Hindlimb muscle (tissue), 1 donor: ENCODE measurements around the gene OSBPL2. TPM values are rescaled to one million over a fixed set of nuclear protein-coding genes. Genes with fewer than 3 reads are reported as not detected.

Experiments used
- DNase-seq: peaks from one replicate; pipeline ENCODE4 v3.0.0-alpha.2; 2013
- polyA plus RNA-seq: library from polyadenylated mRNA; unstranded; fragments of 120-200 nt; gene quantifications from one replicate; pipeline ENCODE4 v1.2.1, GENCODE V29; 2013; ENCODE audit not compliant: insufficient read length

The OSBPL2 gene
- polyA plus RNA-seq, 1 donor = 30.3 TPM

GRCh38 chr20:62303340-62304226 is 65.3 kb downstream of the OSBPL2 start:
- no peak for DNase-seq

GRCh38 chr20:62304331-62305148 is 66.2 kb downstream of the OSBPL2 start:
- DNase-seq = no peak

GRCh38 chr20:62305149-62305764 is 66.9 kb downstream of the OSBPL2 start:
- DNase-seq = no peak

- DNase-seq = no peak
Observed at GRCh38 chr20:62305765-62306413, 67.6 kb downstream of the OSBPL2 start.

- DNase-seq = no peak
Observed at GRCh38 chr20:62306414-62307187, 68.3 kb downstream of the OSBPL2 start.

GRCh38 chr20:62307226-62308101 is 69.1 kb downstream of the OSBPL2 start:
- no peak for DNase-seq

GRCh38 chr20:62308102-62308822 is 69.9 kb downstream of the OSBPL2 start:
- no peak for DNase-seq

- DNase-seq = no peak
Observed at GRCh38 chr20:62309198-62309944, 71.0 kb downstream of the OSBPL2 start.

- no peak for DNase-seq
Observed at GRCh38 chr20:62309947-62310756, 71.8 kb downstream of the OSBPL2 start.

GRCh38 chr20:62310757-62311121 is 72.4 kb downstream of the OSBPL2 start:
- DNase-seq = no peak

GRCh38 chr20:62311150-62311549 is 72.8 kb downstream of the OSBPL2 start:
- DNase-seq = no peak

GRCh38 chr20:62311832-62312661 is 73.7 kb downstream of the OSBPL2 start:
- DNase-seq = no peak

GRCh38 chr20:62312662-62312977 is 74.3 kb downstream of the OSBPL2 start:
- no peak for DNase-seq

GRCh38 chr20:62313021-62313420 is 74.7 kb downstream of the OSBPL2 start:
- no peak for DNase-seq

GRCh38 chr20:62313460-62314338 is 75.4 kb downstream of the OSBPL2 start:
- no peak for DNase-seq

GRCh38 chr20:62314339-62314638 is 76.0 kb downstream of the OSBPL2 start:
- no peak for DNase-seq
